Adrenal gland (tissue), 5 donors: Measurements from ENCODE around the gene P2RX3.

Experiments
- POLR2A ChIP-seq, 2 donors: fragments of 450-650 bp; IDR thresholded peaks; one replicate each; pipeline ENCODE4 v1.6.1; 2017; ENCODE audit warnings: antibody characterized with exemption in 2 of 2, mild to moderate bottlenecking in 2 of 2, moderate library complexity in 1 of 2
- TF ChIP-seq, protein P1 (sequence below), 6 experiments: fragments of 450-650 bp in 4 of 6; fragments of 200-600 bp in 2 of 6; sonication (generic) in 1 of 6; IDR thresholded peaks; 1 replicate in 5 of 6; 2 replicates in 1 of 6; pipeline versions ENCODE4 v1.5.1 to v1.8.0; 2016 to 2021; ENCODE audit warnings: antibody characterized with exemption in 6 of 6, mild to moderate bottlenecking in 2 of 6, moderate library complexity in 1 of 6
- donor health status: DM: no; HTN: no; CAD: no.

DNA sequence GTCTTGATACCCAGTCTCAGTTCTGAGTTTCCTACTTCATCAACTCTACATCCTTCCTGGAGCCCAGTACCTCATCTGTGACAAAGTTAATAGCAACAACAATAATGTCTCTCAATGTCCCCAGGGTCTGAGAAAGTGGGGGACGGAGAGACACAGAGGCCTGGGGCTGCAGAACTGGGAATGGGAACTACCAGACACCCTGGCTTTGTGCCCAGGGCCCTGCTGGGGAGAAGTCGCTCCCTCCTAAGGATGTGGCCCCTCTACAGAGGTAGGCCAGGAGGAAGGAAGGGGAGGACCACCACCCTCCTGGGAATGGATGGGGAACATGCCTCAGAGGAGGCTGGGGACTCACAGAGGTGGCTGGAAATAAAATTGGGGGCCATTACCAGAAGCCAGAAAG lies 37.3 kb downstream of the P2RX3 start:
- TF ChIP-seq, protein P1, sequence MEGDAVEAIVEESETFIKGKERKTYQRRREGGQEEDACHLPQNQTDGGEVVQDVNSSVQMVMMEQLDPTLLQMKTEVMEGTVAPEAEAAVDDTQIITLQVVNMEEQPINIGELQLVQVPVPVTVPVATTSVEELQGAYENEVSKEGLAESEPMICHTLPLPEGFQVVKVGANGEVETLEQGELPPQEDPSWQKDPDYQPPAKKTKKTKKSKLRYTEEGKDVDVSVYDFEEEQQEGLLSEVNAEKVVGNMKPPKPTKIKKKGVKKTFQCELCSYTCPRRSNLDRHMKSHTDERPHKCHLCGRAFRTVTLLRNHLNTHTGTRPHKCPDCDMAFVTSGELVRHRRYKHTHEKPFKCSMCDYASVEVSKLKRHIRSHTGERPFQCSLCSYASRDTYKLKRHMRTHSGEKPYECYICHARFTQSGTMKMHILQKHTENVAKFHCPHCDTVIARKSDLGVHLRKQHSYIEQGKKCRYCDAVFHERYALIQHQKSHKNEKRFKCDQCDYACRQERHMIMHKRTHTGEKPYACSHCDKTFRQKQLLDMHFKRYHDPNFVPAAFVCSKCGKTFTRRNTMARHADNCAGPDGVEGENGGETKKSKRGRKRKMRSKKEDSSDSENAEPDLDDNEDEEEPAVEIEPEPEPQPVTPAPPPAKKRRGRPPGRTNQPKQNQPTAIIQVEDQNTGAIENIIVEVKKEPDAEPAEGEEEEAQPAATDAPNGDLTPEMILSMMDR (IDR thresholded peaks at IDR 0.05), result no peak
- TF ChIP-seq POLR2A (IDR thresholded peaks at IDR 0.05), result no peak
